DMS79 treated with DMSO at 0.1 percent for 48 hours (cell line): Measurements from ENCODE around the gene ADCY5.

Experiments
- DNase-seq: peaks from one replicate; lab custom pipeline; 2025; lab: John Stamatoyannopoulos, UW

The ADCY5 gene

GRCh38 chr3:123386477-123387040, 62.3 kb downstream of the ADCY5 start:
- DNase-seq, result no peak

- no peak for DNase-seq
These were observed 62.9 kb downstream of the ADCY5 start for GRCh38 chr3:123385981-123386380.

GRCh38 chr3:123385499-123385898, 63.4 kb downstream of the ADCY5 start:
- no peak for DNase-seq

GRCh38 chr3:123385001-123385401, 63.9 kb downstream of the ADCY5 start:
- DNase-seq, result no peak

- DNase-seq, result no peak
These were observed 64.6 kb downstream of the ADCY5 start for GRCh38 chr3:123384256-123384655.

GRCh38 chr3:123383091-123384053, 65.5 kb downstream of the ADCY5 start:
- no peak for DNase-seq

GRCh38 chr3:123380261-123380660, 68.6 kb downstream of the ADCY5 start:
- no peak for DNase-seq

GRCh38 chr3:123379041-123379830, 69.7 kb downstream of the ADCY5 start:
- no peak for DNase-seq

- DNase-seq, result no peak
These were observed 70.4 kb downstream of the ADCY5 start for GRCh38 chr3:123378409-123378915.

GRCh38 chr3:123377243-123377740, 71.6 kb downstream of the ADCY5 start:
- no peak for DNase-seq

- DNase-seq, result no peak
These were observed 72.2 kb downstream of the ADCY5 start for GRCh38 chr3:123376451-123377242.

GRCh38 chr3:123375014-123375940, 73.6 kb downstream of the ADCY5 start:
- DNase-seq, result no peak

GRCh38 chr3:123374016-123374415, 74.9 kb downstream of the ADCY5 start:
- no peak for DNase-seq

- peak; percentile 55 for DNase-seq
These were observed 75.4 kb downstream of the ADCY5 start for GRCh38 chr3:123373474-123373987.

GRCh38 chr3:123372686-123373473, 76.0 kb downstream of the ADCY5 start:
- no peak for DNase-seq

GRCh38 chr3:123371859-123372685, 76.8 kb downstream of the ADCY5 start:
- no peak for DNase-seq

GRCh38 chr3:123371426-123371825, 77.5 kb downstream of the ADCY5 start:
- no peak for DNase-seq

GRCh38 chr3:123370819-123371218, 78.1 kb downstream of the ADCY5 start:
- DNase-seq, result no peak
